Islet of Langerhans (tissue), 1 donor: ENCODE data around the gene PIP5K1B.

ENCODE experiments used
- FAIRE-seq: peaks from one replicate; lab custom pipeline; 2011; peaks lifted over from hg19 to GRCh38; lab: Jason Lieb, UNC

The PIP5K1B gene

GRCh38 chr9:68819065-68819464, 114.0 kb downstream of the PIP5K1B start:
- FAIRE-seq = no peak

GRCh38 chr9:68821911-68822310, 116.9 kb downstream of the PIP5K1B start:
- no peak for FAIRE-seq

- no peak for FAIRE-seq
Measured at GRCh38 chr9:68822596-68823165, 117.6 kb downstream of the PIP5K1B start.

GRCh38 chr9:68825762-68826472, 120.9 kb downstream of the PIP5K1B start:
- peak; percentile 98 for FAIRE-seq

GRCh38 chr9:68827837-68828744, 123.1 kb downstream of the PIP5K1B start:
- FAIRE-seq = no peak

GRCh38 chr9:68832101-68832500, 127.1 kb downstream of the PIP5K1B start:
- no peak for FAIRE-seq

- FAIRE-seq = no peak
Measured at GRCh38 chr9:68832861-68833518, 128.0 kb downstream of the PIP5K1B start.

GRCh38 chr9:68834931-68835520, 130.0 kb downstream of the PIP5K1B start:
- FAIRE-seq = no peak

GRCh38 chr9:68836788-68837187, 131.7 kb downstream of the PIP5K1B start:
- FAIRE-seq = no peak

- peak; percentile 58 for FAIRE-seq
Measured at GRCh38 chr9:68838245-68838644, 133.2 kb downstream of the PIP5K1B start.

- no peak for FAIRE-seq
Measured at GRCh38 chr9:68841276-68842052, 136.4 kb downstream of the PIP5K1B start.

- FAIRE-seq = no peak
Measured at GRCh38 chr9:68842568-68842967, 137.5 kb downstream of the PIP5K1B start.

- no peak for FAIRE-seq
Measured at GRCh38 chr9:68843239-68843638, 138.2 kb downstream of the PIP5K1B start.

- no peak for FAIRE-seq
Measured at GRCh38 chr9:68844157-68844556, 139.1 kb downstream of the PIP5K1B start.

- no peak for FAIRE-seq
Measured at GRCh38 chr9:68844631-68845612, 139.9 kb downstream of the PIP5K1B start.

GRCh38 chr9:68847765-68848164, 142.7 kb downstream of the PIP5K1B start:
- FAIRE-seq = no peak

GRCh38 chr9:68851657-68852056, 146.6 kb downstream of the PIP5K1B start:
- FAIRE-seq = no peak

GRCh38 chr9:68852941-68853340, 147.9 kb downstream of the PIP5K1B start:
- FAIRE-seq = no peak

- no peak for FAIRE-seq
Measured at GRCh38 chr9:68859347-68859746, 154.3 kb downstream of the PIP5K1B start.

- FAIRE-seq = no peak
Measured at GRCh38 chr9:68860419-68860818, 155.4 kb downstream of the PIP5K1B start.
